CD4-positive, alpha-beta T cell treated with Interleukin-15 for 4 hours (primary cell): ENCODE data around the gene SLCO3A1.

Experiments
- DNase-seq: peaks from one replicate; pipeline ENCODE4 v3.0.0-alpha.2; 2020; ENCODE audit warnings: low spot score

Gene SLCO3A1

GRCh38 chr15:92071045-92071634, 217.6 kb downstream of the SLCO3A1 start:
- no peak for DNase-seq

GRCh38 chr15:92073044-92073785, 219.7 kb downstream of the SLCO3A1 start:
- no peak for DNase-seq

GRCh38 chr15:92074101-92074500, 220.6 kb downstream of the SLCO3A1 start:
- no peak for DNase-seq

DNA sequence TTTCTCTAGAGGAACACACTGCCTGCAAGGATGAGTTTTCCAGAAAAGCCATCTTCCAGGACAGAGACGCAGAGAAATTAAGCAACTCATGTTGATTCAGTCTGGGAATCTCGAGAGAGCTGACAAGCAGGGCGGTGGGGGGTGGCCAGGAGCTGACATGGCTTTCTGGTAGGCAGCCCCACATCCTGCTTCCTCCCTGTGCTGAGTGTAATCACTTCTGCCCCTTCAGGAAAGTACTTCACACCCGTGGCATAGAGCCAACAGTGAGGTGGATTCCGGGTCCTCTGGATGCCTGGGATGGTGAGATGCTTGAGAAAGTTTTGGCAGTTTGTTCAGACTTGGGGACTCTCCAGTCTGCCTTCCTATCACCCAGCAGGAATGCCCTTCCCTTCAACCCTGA, 221.1 kb downstream of the SLCO3A1 start:
- no peak for DNase-seq

DNA sequence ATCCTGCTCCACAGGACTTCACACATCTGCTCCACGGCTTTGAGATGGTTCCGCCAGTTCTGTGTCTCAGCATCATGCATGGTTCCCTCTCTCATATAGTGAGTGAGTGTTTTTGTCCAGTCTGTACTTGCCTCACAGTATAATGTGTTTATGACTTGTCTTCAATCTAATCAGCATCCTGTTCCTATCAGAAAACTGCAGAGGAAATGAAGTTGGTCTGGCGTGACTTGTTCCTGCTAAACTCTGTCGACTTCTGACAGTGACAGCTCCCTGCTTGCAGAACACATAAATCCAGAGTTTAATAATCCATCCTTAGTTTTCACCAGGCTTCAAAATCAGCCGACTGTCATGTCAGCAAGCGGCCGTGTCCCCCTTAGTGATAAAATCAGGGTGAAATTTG, 222.3 kb downstream of the SLCO3A1 start:
- no peak for DNase-seq

- no peak for DNase-seq
Observed at GRCh38 chr15:92076541-92076940, 223.0 kb downstream of the SLCO3A1 start.

GRCh38 chr15:92077353-92078085, 224.0 kb downstream of the SLCO3A1 start:
- DNase-seq: peak; percentile 63

GRCh38 chr15:92078270-92078669, 224.8 kb downstream of the SLCO3A1 start:
- no peak for DNase-seq

DNA sequence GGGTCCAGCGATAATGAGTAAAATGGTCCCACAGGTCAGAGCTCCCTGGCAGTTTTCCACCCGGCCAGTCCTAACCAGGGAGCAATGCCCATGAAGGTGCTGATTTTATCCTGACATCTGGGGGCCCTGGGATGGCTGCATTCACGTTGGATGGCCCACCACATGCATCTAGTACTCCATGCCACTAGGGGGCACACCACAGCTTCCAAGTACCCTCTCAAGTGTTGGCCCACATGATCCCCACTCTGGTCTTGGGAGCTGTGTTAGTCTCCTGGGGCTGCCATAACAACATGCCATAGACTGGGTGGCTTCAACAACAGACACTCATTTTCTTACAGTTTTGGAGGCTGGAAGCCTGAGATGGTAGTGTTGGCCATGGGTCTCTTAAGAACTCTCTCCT, 225.5 kb downstream of the SLCO3A1 start:
- DNase-seq: no peak

DNA sequence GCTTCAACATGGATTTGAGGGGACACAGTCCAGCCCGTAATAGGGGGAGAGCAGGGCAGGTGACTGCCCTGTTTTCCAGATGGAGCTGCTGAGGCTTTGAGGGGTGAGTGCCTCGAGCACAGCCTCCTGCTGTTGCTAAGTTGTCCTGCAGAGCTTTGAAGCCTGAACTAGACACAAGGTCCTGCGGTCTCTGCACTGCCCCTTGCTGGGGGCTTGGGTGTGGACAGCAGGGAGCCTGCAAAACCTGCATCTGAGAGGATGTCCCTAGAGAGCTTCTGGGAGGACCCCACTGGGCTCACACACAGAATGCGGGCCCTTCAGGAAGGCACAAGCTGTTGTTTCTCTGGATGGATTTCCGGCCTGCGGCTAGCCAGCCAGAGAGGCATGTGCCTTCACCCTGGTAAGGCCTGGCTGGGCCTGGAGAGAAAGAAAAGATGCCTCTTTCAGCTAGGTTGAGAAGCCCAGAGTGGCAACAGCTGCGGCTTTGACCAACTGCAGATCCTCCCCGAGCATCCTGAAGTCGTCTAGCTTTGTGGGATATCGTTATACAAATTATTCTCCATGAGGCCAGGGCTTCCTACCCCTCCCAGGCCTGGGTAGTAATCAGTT, 226.2 kb downstream of the SLCO3A1 start:
- no peak for DNase-seq

DNA sequence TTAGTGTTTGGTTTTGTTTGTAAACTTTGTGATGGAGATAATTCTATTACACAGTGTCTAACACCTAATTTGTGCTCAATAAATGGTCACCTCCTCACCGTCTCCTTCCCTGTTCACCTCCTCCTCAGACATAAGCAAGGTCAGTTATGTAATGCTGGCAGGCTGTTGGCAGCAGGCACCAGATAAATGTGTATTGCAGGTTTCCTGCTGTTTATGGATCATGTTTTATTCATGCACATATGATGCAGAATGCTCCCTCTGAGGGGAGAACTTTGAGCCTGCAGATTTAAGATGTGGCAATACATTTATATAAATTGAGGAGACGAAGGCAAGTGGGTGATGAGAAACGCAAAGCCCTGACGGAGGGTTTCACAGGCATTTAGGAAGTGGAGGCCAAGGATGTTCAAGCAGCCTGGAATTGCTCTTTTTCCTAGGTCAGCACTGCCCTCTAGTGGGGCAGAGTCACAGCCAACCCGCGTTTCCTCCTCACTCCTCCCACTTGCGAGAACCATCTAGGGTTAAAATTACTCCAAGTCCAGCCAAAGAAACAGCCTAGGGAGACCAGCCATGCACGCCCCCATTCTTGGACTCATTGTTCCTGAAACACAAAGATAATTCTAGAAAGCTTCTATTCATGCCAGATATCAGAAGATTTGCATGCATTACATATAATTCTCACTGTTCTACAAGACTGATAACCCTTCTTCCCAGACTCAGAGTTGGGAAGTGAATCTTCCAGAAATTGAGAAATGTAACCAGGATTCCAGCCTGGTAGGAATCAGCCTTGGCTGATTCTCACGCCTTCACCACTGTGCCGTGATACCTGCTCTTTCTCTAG, 228.7 kb downstream of the SLCO3A1 start:
- DNase-seq: peak; percentile 51

DNA sequence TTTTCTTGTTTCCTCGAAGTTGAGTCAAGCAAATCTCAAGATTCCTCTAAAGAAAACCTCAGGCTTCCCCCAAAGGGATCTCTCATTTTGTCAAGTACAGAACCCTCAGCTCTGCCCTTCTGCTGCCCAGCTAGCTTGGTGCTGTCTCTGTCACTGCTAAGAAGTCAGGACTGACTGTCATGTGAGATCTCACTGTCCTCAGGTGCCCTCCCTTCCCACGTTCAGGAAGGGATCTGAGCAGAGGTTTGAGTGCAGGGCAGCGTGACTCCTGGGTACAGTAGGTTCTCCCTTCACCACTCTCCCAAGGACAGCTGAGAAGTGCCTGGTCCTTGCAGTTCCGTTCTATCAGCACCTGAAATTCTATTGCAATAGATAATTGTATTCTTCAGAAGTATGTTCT, 229.7 kb downstream of the SLCO3A1 start:
- DNase-seq: no peak

- no peak for DNase-seq
Observed at GRCh38 chr15:92087211-92087610, 233.7 kb downstream of the SLCO3A1 start.

- DNase-seq: no peak
Observed at GRCh38 chr15:92091155-92091734, 237.7 kb downstream of the SLCO3A1 start.

DNA sequence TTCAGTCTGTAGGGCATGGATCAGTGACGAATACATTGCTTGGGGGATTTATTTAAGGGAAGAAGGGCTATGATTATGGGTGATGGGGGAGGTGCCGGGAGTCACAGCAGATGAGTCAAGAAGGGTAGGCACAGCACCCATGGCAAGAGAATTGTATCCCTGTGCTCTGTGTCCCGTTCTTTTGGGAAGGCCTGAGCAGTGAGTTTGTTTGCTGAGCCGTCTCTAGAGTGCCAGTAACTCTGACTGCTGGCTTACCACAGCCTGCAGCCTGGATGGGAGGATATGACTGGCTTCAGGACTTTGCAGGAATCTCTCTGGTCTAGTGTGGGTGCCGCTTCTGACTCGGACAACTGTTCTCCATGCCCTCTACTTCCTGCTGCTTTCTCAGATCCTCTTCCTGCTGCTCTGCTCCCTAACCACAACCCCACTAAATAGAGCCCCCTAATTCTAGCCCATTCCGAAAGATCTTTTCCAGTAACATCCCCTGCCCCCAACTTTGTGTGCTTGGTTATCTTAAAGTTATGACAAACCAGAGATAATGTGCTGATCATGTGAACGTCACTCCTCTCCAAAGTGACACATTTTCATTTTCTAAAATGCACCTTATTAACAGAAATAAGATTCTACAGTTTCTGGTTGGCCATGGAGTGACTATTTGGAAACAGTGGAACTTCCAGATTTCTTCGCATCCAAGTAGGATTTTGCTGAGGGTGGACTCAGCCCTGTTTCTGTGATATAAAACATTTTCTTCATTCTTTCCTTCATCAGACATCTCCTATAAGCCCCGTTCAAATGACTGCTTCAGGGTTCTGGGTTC, 239.0 kb downstream of the SLCO3A1 start:
- no peak for DNase-seq

DNA sequence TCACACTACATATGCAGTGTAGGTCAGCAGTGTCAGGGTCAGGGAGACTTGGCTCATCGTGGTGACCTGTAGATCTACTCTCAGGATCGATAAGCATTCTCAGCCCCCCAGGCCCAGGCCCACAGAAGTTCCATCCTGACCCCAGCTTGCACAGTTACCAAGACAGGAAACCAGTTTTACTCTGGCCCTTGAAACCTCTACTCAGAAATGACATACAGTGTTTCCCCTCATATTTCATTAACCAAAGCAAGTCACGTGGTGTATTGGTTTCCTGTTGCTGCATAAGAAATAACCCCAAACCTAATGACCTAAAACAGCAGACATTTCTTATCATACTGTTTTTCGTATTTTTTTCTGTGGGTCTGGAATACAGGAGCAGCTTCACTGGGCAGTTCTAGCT, 242.2 kb downstream of the SLCO3A1 start:
- peak; percentile 56 for DNase-seq

GRCh38 chr15:92097474-92098178, 244.1 kb downstream of the SLCO3A1 start:
- peak; percentile 64 for DNase-seq

- no peak for DNase-seq
Observed at GRCh38 chr15:92098869-92099268, 245.4 kb downstream of the SLCO3A1 start.

- DNase-seq: no peak
Observed at GRCh38 chr15:92100301-92100700, 246.8 kb downstream of the SLCO3A1 start.

DNA sequence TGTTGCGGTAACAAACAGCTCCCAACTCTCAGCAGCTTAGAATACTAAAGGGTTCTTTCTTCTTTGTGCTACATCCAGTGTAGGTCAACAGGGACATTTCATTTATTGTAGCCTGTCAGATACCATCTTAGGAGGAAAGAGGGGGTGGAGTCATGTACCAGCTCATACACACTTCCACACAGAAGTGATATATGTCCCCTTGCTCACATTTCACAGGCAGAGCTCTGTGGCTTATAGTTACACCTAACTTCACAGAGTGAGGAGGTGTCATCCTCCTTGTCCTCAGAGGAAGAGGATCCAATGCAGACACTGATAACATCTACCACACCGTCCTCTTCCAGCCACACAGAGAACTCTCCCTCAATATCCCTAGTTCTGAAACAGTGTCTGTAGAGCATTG, 247.2 kb downstream of the SLCO3A1 start:
- no peak for DNase-seq
